NCI-H2196 (cell line): ENCODE measurements around the gene KCNQ4.
A peak's percentile ranks its signal among the peaks of the same experiment; 100 is the strongest.

ENCODE experiments used
- DNase-seq: peaks from one replicate; lab custom pipeline; 2025; ENCODE audit not compliant: unreplicated experiment; lab: John Stamatoyannopoulos, UW

KCNQ4 gene

GRCh38 chr1:40838980-40839942 lies 55.7 kb downstream of the KCNQ4 start:
- no peak for DNase-seq

- DNase-seq = no peak
These were observed 56.4 kb downstream of the KCNQ4 start for GRCh38 chr1:40839943-40840335.

DNA sequence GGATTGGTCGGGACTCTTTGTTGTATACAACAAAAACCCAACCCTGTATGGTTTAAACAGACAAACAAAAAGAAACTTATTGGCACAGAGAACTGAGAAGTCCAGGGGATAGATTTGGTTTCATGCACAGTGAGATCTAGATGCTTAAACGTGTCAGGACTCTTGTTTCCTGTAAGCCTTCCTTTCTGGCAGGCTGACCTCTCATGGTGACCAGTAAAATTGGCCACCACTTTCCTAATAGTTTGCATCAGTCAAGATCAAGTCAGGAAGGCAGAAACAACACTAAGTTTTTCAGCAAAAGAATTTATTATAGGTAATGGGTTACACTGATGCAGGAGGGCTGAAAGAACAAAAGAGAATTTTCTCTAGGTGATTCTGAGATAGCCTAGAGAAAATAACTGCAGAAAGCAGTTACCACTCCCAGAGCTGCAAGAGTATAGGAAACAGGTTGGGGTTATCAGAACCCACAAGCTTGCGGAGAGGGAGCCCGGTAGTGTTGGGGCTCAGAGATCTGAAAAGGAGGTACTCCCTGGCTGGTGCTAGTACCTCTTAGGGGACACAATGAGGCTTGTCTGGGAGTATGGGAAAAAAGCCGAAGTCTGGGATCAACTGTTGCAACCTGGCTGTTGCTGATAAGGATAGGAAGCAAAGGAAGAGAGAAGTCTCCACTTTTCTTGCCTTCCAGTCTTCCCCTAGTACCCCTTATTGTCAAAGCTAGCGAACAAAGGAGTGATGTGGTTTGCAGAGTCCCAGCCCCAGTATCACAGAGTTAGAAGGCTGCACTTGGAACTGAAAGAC lies 57.1 kb downstream of the KCNQ4 start:
- DNase-seq = no peak

DNA sequence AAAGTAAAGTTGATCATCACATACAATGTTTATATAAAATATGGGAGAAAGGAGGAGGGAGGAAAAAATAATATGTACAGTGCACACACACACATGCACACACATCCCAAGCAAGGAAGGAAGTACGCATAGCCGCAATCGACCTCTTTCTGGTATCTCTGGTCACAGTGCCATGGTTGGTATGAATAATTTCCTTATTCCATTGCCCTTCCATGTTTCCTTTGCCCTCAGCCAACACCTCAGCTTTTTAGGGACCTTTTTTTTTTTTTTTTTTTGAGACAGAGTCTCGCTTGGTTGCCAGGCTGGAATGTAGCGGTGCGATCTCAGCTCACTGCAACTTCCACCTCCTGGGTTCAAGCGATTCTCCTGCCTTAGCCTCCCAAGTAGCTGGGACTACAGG lies 58.0 kb downstream of the KCNQ4 start:
- no peak for DNase-seq

- DNase-seq = no peak
These were observed 58.6 kb downstream of the KCNQ4 start for GRCh38 chr1:40842207-40842606.

DNA sequence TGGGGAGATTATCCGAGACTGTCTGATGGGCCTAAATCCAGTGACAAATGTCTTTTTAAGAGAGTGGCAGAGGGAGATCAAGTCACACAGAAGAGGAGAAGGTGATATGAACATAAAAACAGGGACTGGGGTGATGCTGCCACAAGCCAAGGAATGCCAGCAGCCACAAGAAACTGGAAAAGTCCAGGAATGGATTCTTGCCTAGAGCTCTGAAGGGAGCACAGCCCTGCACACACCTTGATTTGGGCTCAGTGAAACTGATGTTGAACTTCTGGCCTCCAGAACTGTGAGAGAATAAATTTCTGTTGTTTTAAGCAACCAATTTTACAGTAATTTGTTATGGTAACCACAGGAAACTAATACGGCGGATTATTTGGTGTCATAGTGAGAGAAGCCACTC lies 59.1 kb downstream of the KCNQ4 start:
- no peak for DNase-seq

DNA sequence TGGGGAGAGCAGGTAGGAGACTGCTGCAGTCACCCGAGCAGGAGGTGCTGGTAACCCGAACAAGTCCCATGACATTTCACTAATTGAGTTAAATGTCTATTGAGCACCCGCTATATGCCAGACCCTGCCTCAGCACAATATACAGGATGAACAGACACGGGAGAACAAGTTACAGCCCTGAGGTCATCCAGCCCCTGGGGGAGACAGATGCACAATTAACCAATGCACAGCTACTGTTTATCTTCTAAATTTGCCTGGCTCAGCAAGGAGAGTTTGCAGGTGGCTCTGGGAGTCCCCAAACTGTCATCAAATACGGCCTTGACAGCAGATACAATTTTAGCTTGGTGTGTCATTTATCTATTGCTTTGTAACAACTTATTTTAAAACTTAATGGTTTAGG lies 60.5 kb downstream of the KCNQ4 start:
- DNase-seq = no peak

- no peak for DNase-seq
These were observed 61.6 kb downstream of the KCNQ4 start for GRCh38 chr1:40844887-40845878.

DNA sequence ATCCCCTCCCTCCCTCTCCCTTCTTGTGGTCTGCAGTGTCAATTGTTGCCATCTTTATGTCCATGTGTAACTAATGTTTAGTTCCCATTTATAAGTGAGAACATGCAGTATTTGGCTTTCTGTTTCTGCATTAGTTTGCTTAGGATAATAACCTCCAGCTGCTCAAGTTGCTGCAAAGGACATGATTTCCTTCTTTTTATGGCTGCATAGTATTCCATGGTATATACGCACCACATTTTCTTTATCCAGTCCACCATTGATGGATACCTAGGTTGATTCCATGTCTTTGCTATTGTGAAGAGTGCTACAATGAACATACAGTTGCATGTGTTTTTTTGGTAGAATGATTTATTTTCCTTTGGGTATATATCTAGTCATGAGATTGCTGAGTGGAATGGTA lies 62.3 kb downstream of the KCNQ4 start:
- DNase-seq = no peak

- no peak for DNase-seq
These were observed 63.6 kb downstream of the KCNQ4 start for GRCh38 chr1:40847023-40847745.

GRCh38 chr1:40848530-40849189 lies 65.1 kb downstream of the KCNQ4 start:
- peak; percentile 77 for DNase-seq

GRCh38 chr1:40849801-40850592 lies 66.4 kb downstream of the KCNQ4 start:
- DNase-seq = peak; percentile 71

DNA sequence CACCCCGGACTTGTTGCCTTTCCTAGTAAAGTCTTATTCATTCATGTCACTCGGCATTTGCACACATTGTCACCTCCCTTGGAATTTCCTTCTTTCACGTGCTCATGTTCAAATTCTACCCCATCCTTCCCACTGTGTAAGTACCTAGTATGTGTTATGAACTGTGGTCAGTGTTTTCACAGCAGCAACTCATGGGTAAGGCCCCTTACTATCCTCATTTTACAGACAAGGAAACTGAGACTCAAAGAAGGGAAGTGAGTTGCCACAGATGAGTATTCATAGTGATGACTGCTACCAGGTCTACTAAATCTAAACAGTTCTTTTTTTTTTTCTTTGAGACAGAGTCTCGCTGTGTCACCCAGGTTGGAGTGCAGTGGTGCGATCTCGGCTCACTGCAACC lies 68.1 kb downstream of the KCNQ4 start:
- DNase-seq = no peak

GRCh38 chr1:40853113-40853884 lies 69.7 kb downstream of the KCNQ4 start:
- DNase-seq = no peak

DNA sequence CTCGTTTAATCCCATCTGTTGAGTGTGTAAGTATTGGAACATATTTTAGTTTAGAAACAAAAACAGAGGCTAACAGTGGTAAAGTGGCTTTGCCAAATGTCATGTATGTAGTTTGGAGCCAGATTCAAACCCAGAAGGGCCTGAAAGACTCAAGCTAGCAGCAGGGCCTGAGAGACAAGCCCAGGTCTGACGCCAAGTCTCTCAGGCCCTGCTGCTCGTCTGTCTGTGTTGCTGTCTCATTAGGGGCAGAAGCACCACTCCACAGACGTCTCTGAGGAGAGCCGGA lies 70.2 kb downstream of the KCNQ4 start:
- DNase-seq = no peak

DNA sequence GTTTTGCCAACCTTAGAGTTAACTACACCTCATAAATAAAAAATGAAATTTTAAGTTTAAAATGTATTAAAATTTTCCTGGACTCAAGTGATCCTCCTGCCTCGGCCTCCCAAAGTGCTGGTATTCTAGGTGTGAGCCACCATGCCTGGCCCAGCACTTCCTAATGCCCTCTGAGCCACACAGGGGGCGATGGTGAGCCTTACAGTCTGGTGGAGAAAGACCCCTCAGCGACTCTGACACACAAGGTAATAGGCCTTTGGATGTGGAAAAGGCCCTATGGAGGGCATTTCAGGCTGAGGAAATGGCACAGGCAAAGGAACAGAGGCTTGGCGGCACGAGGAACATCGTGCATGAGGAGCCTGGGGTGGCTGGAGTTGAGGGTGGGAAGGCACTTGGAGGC lies 71.9 kb downstream of the KCNQ4 start:
- no peak for DNase-seq

GRCh38 chr1:40856116-40856515 lies 72.5 kb downstream of the KCNQ4 start:
- DNase-seq = no peak

DNA sequence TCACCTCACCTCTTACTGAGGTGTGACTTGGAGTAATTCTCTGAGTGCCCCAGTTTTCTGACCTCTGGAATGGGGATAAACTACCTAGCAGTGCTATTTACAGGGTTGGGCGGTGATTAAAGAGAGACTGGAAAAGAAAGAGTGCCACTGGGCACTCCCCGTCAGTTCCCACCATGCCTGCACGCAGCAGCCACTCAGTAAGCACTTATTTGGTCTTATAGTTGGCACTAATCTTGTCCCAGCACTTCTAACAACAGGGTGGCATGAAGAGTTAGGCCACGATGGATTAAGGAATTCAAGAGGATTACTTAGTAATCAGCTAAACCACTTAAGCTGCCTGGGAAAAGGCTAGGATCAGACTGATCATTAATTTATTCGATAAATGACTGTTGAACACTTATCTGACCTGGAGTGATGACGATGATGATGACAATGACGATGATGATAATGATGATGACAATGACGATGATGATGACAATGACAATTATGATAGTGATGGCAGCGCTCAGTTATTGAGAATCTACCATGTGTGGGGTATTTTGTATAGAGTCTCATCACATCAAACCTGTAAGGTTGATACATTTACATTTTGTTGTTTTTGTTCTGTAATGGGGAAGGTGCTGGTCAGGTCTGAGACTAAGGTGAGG lies 73.2 kb downstream of the KCNQ4 start:
- no peak for DNase-seq
